Parathyroid adenoma (tissue), 2 donors: Measurements from ENCODE around the gene RTKN2.
A peak's percentile ranks its signal among the peaks of the same experiment; 100 is the strongest.

Experiments used
- H2AFZ ChIP-seq: fragments of 300-600 bp; sonication (generic); one replicate; pipeline ENCODE4 v1.7.0; 2017; ENCODE audit warnings: antibody characterized with exemption, mild to moderate bottlenecking
- H3K27ac ChIP-seq: fragments of 300-600 bp; sonication (generic); one replicate; pipeline ENCODE4 v1.7.0; 2017
- H3K27me3 ChIP-seq: fragments of 300-600 bp; sonication (generic); one replicate; pipeline ENCODE4 v1.7.0; 2017; ENCODE audit warnings: low read length; ENCODE audit not compliant: control insufficient read depth, insufficient read depth
- H3K36me3 ChIP-seq: fragments of 300-600 bp; sonication (generic); one replicate; pipeline ENCODE4 v1.7.0; 2017; ENCODE audit warnings: low read length; ENCODE audit not compliant: control insufficient read depth, insufficient read depth
- H3K4me1 ChIP-seq: fragments of 300-600 bp; sonication (generic); one replicate; pipeline ENCODE4 v1.7.0; 2017; ENCODE audit warnings: control low read depth
- H3K4me2 ChIP-seq: fragments of 300-600 bp; sonication (generic); one replicate; pipeline ENCODE4 v1.7.0; 2017; ENCODE audit warnings: low read length
- H3K4me3 ChIP-seq: fragments of 300-600 bp; sonication (generic); one replicate; pipeline ENCODE4 v1.7.0; 2017; ENCODE audit warnings: low read depth, low read length
- H3K79me2 ChIP-seq: fragments of 300-600 bp; sonication (generic); one replicate; pipeline ENCODE4 v1.7.0; 2017; ENCODE audit warnings: control low read depth
- H3K9ac ChIP-seq: fragments of 300-600 bp; sonication (generic); one replicate; pipeline ENCODE4 v1.7.0; 2017; ENCODE audit warnings: mild to moderate bottlenecking
- H3K9me3 ChIP-seq: fragments of 300-600 bp; sonication (generic); one replicate; pipeline ENCODE4 v1.7.0; 2017; ENCODE audit warnings: low read length; ENCODE audit not compliant: control insufficient read depth
- CTCF ChIP-seq: fragments of 300-600 bp; sonication (generic); IDR thresholded peaks from one replicate; pipeline ENCODE4 v1.7.0; 2017; ENCODE audit warnings: antibody characterized with exemption, mild to moderate bottlenecking
- donor health status: primary hyperparathyroidism.

RTKN2 gene

GRCh38 chr10:62170732-62171131, 97.9 kb downstream of the RTKN2 start:
- no peaks in the 10 kb centered on the region for H3K4me1 ChIP-seq
- H3K27me3 ChIP-seq = no peaks in the 10 kb centered on the region
- H2AFZ ChIP-seq = no peak overlapping the region
- no peaks in the 10 kb centered on the region for H3K36me3 ChIP-seq
- H3K79me2 ChIP-seq = no peaks in the 10 kb centered on the region
- no peak overlapping the region for H3K27ac ChIP-seq
- no peaks in the 10 kb centered on the region for H3K9me3 ChIP-seq
- no peak for TF ChIP-seq CTCF
- H3K9ac ChIP-seq = no peak overlapping the region
- H3K4me3 ChIP-seq = no peak overlapping the region
- H3K4me2 ChIP-seq = no peak overlapping the region

GRCh38 chr10:62166331-62167131, 102.1 kb downstream of the RTKN2 start:
- Histone ChIP-seq H2AFZ (peak overlapping the region; percentile 54), H3K27ac (no peak overlapping the region), H3K79me2 (no peaks in the 10 kb centered on the region), H3K36me3 (no peaks in the 10 kb centered on the region), H3K4me3 (no peak overlapping the region), H3K4me1 (no peaks in the 10 kb centered on the region), H3K9me3 (no peaks in the 10 kb centered on the region), H3K9ac (no peak overlapping the region), H3K4me2 (no peak overlapping the region), H3K27me3 (no peaks in the 10 kb centered on the region)
- no peak for TF ChIP-seq CTCF

- Histone ChIP-seq H3K4me2 (no peak overlapping the region), H3K4me3 (no peak overlapping the region), H3K79me2 (no peaks in the 10 kb centered on the region), H2AFZ (no peak overlapping the region), H3K9ac (no peak overlapping the region), H3K9me3 (no peaks in the 10 kb centered on the region), H3K36me3 (no peaks in the 10 kb centered on the region), H3K27ac (no peak overlapping the region), H3K4me1 (no peaks in the 10 kb centered on the region), H3K27me3 (no peaks in the 10 kb centered on the region)
- TF ChIP-seq CTCF = no peak
Measured at GRCh38 chr10:62165803-62166202, 102.8 kb downstream of the RTKN2 start.

- no peaks in the 10 kb centered on the region for H3K79me2 ChIP-seq
- no peak for TF ChIP-seq CTCF
- H3K36me3 ChIP-seq = no peaks in the 10 kb centered on the region
- H3K9me3 ChIP-seq = no peaks in the 10 kb centered on the region
- no peaks in the 10 kb centered on the region for H3K4me1 ChIP-seq
- no peak overlapping the region for H3K9ac ChIP-seq
- H3K4me3 ChIP-seq = no peak overlapping the region
- no peak overlapping the region for H3K4me2 ChIP-seq
- H3K27me3 ChIP-seq = no peaks in the 10 kb centered on the region
- H2AFZ ChIP-seq = no peak overlapping the region
- no peak overlapping the region for H3K27ac ChIP-seq
Measured at GRCh38 chr10:62163024-62163423, 105.6 kb downstream of the RTKN2 start.
